Astrocyte (in vitro differentiated cells and primary cell): ENCODE data around the gene ZNF519.
"Not testable (repeated sequence)": the region's sequence is repeated elsewhere in the genome, so short reads cannot be mapped to it uniquely, and the experiment has no call there.

ENCODE experiments used
- EZH2 ChIP-seq: IDR thresholded peaks from 2 replicates; pipeline ENCODE4 v1.6.1; 2012; ENCODE audit warnings: mild to moderate bottlenecking, low read length, inconsistent platforms; ENCODE audit not compliant: insufficient read depth
- TF ChIP-seq, protein P1 (sequence below): IDR thresholded peaks from 2 replicates; pipeline ENCODE4 v1.5.1; 2011; ENCODE audit warnings: low read depth, mild to moderate bottlenecking, inconsistent platforms, low read length, moderate library complexity; ENCODE audit not compliant: insufficient read depth

DNA sequence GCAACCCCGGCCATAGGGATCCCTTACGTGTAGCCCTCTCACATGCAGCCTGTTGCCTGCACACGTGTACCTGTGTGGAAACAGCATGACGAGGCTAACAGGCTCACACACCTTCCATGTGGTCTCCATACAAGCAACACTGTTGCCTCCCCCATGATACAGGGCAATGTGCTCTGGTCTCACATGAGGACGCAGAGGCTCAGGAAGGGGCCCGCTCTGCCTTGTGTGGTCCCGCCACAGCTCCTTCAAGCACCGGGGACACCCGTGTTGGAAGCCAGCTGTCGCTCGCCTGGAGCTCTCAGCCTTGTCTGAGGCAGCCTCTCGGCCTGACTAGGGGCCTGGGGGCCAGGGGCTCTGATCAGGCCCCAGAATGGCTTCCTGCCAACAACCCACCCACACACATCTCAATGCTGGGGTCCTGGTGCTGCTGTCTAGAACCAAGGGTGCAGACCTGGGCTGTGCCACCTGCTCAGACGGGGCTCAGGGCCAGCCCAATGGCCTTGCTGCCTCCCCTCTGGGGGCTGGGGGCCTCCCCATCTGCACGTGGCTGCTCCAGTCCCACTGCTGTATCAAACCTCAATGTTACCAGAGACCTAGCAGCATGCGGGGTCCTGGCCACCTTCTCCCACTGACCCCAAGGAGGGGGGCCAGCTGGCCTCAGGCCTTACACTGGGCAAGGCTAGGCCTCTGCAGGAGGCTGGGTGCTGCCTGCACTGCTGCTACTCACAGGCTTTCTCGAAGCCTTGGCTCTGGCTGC is 11.8 kb upstream of the ZNF519 start:
- TF ChIP-seq, protein P1, sequence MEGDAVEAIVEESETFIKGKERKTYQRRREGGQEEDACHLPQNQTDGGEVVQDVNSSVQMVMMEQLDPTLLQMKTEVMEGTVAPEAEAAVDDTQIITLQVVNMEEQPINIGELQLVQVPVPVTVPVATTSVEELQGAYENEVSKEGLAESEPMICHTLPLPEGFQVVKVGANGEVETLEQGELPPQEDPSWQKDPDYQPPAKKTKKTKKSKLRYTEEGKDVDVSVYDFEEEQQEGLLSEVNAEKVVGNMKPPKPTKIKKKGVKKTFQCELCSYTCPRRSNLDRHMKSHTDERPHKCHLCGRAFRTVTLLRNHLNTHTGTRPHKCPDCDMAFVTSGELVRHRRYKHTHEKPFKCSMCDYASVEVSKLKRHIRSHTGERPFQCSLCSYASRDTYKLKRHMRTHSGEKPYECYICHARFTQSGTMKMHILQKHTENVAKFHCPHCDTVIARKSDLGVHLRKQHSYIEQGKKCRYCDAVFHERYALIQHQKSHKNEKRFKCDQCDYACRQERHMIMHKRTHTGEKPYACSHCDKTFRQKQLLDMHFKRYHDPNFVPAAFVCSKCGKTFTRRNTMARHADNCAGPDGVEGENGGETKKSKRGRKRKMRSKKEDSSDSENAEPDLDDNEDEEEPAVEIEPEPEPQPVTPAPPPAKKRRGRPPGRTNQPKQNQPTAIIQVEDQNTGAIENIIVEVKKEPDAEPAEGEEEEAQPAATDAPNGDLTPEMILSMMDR = not testable (repeated sequence)
- TF ChIP-seq EZH2 = not testable (repeated sequence)
